ENCODE results near the gene RILP. TPM values are rescaled to one million over a fixed set of nuclear protein-coding genes. Genes with fewer than 3 reads are reported as not detected.
"Not testable (repeated sequence)": the region's sequence is repeated elsewhere in the genome, so short reads cannot be mapped to it uniquely, and the experiment has no call there.

Gene RILP
- total and polyA plus RNA-seq, 2 donors (not counting 1 experiment from before 2014, with no cell fraction given), result 7.4 to 12.4 TPM

GRCh38 chr17:1676401-1676800 lies 26.7 kb upstream of the RILP start:
- Histone ChIP-seq H3K9ac (ENCODE audit: insufficient read depth, low read length) (no peak overlapping the region), H3K36me3 (ENCODE audit: control insufficient read depth, insufficient read depth, low read length) (peaks cover 56% of the 10 kb centered on the region), H3K27me3 (ENCODE audit: control insufficient read depth, insufficient read depth, low read length) (no peaks in the 10 kb centered on the region), H3K9me3 (ENCODE audit: control insufficient read depth, insufficient read depth, low read depth, low read length) (no peaks in the 10 kb centered on the region), H3K79me2 (ENCODE audit: control insufficient read depth, insufficient read depth, low read length) (peaks cover 7% of the 10 kb centered on the region), H3K4me2 (ENCODE audit: extremely low read depth, insufficient read depth, low read length) (no peak overlapping the region), H3K27ac (ENCODE audit: insufficient read depth, low read length) (no peak overlapping the region), H3K4me1 (ENCODE audit: control insufficient read depth, extremely low read depth, insufficient read depth, low read length) (no peaks in the 10 kb centered on the region), H3K4me3 (replicated peaks in 1 of 4; ENCODE audit: control extremely low read depth in 1 of 4, insufficient read depth in 1 of 4, low read depth in 3 of 4, low read length in 4 of 4) (no peak overlapping the region), H4K20me1 (ENCODE audit: control insufficient read depth, extremely low read depth, insufficient read depth, low read length) (no peaks in the 10 kb centered on the region), H2AFZ (ENCODE audit: low read length) (no peak overlapping the region)
- TF ChIP-seq EZH2 (IDR thresholded peaks at IDR 0.05; ENCODE audit: low read length, missing control alignments), result no peak
- TF ChIP-seq CTCF (conservative IDR thresholded peaks at IDR 0.05 in 1 of 2, IDR thresholded peaks at IDR 0.05 in 1 of 2; ENCODE audit: low read depth in 1 of 2, low read length in 2 of 2), result no peak
- no peak for DNase-seq (ENCODE audit: low read depth in 2 of 2)

- Histone ChIP-seq H3K4me2 (ENCODE audit: extremely low read depth, insufficient read depth, low read length) (no peak overlapping the region), H3K4me1 (ENCODE audit: control insufficient read depth, extremely low read depth, insufficient read depth, low read length) (peaks cover 2% of the 10 kb centered on the region), H3K9me3 (ENCODE audit: control insufficient read depth, insufficient read depth, low read depth, low read length) (no peaks in the 10 kb centered on the region), H3K36me3 (ENCODE audit: control insufficient read depth, insufficient read depth, low read length) (peaks cover 44% of the 10 kb centered on the region), H2AFZ (ENCODE audit: low read length) (no peak overlapping the region), H3K27ac (ENCODE audit: insufficient read depth, low read length) (no peak overlapping the region), H3K9ac (ENCODE audit: insufficient read depth, low read length) (no peak overlapping the region), H4K20me1 (ENCODE audit: control insufficient read depth, extremely low read depth, insufficient read depth, low read length) (no peaks in the 10 kb centered on the region), H3K27me3 (ENCODE audit: control insufficient read depth, insufficient read depth, low read length) (no peaks in the 10 kb centered on the region), H3K4me3 (replicated peaks in 1 of 4; ENCODE audit: control extremely low read depth in 1 of 4, insufficient read depth in 1 of 4, low read depth in 3 of 4, low read length in 4 of 4) (no peak overlapping the region), H3K79me2 (ENCODE audit: control insufficient read depth, insufficient read depth, low read length) (peaks cover 4% of the 10 kb centered on the region)
- TF ChIP-seq CTCF (conservative IDR thresholded peaks at IDR 0.05 in 1 of 2, IDR thresholded peaks at IDR 0.05 in 1 of 2; ENCODE audit: low read depth in 1 of 2, low read length in 2 of 2) (no peak), EZH2 (IDR thresholded peaks at IDR 0.05; ENCODE audit: low read length, missing control alignments) (no peak)
- no peak for DNase-seq (ENCODE audit: low read depth in 2 of 2)
Observed at GRCh38 chr17:1673041-1673785, 23.5 kb upstream of the RILP start.

GRCh38 chr17:1663934-1664333 lies 14.3 kb upstream of the RILP start:
- H3K4me3 ChIP-seq (replicated peaks in 1 of 4; ENCODE audit: control extremely low read depth in 1 of 4, insufficient read depth in 1 of 4, low read depth in 3 of 4, low read length in 4 of 4); H3K79me2 ChIP-seq (ENCODE audit: control insufficient read depth, insufficient read depth, low read length); H3K9me3 ChIP-seq (ENCODE audit: control insufficient read depth, insufficient read depth, low read depth, low read length); H2AFZ ChIP-seq (ENCODE audit: low read length); H3K27me3 ChIP-seq (ENCODE audit: control insufficient read depth, insufficient read depth, low read length); H3K27ac ChIP-seq (ENCODE audit: insufficient read depth, low read length); H3K4me1 ChIP-seq (ENCODE audit: control insufficient read depth, extremely low read depth, insufficient read depth, low read length); H3K9ac ChIP-seq (ENCODE audit: insufficient read depth, low read length); H4K20me1 ChIP-seq (ENCODE audit: control insufficient read depth, extremely low read depth, insufficient read depth, low read length); DNase-seq (ENCODE audit: low read depth in 2 of 2); H3K4me2 ChIP-seq (ENCODE audit: extremely low read depth, insufficient read depth, low read length): not testable (repeated sequence)
- H3K36me3 ChIP-seq (ENCODE audit: control insufficient read depth, insufficient read depth, low read length), result peaks cover 32% of the 10 kb centered on the region
